CD4-positive, alpha-beta T cell treated with Interleukin-4 for 1 hour (primary cell): Measurements from ENCODE around the gene SLC9A9.

Experiments used
- DNase-seq, 2 donors: peaks; one replicate each; pipeline ENCODE4 v3.0.0-alpha.2; 2020 to 2022

SLC9A9 gene

DNA sequence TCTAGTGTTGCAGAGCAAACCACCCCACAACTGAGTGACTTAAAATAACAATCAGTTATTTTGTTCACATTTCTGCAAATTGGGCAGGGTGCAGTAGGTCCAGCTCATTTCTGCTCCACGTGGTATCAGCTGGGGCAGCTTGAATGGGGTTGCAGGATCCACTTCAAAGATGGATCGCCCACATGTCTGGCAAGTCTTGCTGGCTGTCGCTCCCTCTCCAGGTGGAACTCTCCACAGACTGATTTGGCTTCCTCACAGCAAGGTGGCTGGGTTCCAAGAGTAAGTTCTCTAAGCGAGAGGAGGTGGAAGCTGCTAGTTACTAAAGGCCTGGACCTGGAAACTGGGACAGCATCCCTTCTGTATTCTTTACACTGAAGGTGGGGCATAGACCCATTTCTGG is 213.3 kb downstream of the SLC9A9 start:
- no peak for DNase-seq

DNA sequence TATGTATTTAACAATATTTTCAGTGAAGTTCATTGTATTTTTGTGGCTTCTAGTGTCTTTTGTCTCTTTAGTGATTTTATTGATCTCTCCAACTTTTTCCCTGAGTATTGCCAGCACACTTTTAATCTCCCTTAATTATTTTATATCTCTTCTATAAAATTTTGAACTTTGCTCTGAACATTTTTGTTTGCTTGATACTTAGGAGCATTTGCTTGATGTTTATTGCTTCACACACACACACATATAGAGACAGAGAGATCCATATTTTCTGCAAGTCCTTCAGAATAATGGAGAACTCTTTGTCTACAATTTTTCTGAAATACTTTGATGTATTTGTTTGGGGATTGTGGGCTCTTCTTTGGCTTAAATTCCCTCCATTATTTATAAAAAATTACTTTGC is 213.8 kb downstream of the SLC9A9 start:
- DNase-seq = no peak

DNA sequence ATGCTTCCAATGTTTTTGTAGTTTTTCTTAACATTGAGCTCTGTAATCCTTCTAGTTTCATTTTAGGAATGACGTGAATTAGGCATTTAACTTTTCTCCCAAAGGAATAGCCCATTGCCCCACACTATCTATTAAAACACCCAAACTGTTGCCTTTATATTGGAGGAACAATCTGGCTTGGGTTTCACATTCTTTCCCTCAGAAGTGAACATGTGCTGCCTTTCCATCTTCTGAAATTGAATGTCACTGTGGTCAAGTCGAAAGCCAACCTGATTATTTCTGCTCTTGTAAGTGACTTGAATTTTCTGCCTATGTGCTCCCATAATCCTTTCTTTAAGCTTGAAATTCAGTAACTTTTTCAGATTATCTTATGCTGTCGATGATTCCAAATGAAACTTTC is 214.5 kb downstream of the SLC9A9 start:
- no peak for DNase-seq

DNA sequence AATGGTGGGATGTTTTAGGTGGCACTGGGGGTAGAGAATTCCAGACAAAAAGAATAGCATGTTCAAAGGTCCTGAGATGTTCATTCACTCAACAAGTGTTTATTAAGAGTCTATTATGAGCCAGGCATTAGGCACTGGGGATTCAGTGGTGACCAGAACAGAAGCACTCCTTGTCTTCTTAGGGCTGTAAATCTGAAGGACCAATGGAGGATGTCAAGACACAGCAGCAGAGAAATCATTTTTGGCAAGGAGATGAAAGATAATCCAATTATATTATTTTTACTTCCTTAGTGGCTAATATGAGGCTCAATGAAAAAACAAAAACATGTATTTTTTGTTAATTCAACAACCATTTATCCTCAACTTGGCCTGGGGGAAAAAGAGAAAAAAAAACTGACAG is 218.5 kb downstream of the SLC9A9 start:
- no peak for DNase-seq

DNA sequence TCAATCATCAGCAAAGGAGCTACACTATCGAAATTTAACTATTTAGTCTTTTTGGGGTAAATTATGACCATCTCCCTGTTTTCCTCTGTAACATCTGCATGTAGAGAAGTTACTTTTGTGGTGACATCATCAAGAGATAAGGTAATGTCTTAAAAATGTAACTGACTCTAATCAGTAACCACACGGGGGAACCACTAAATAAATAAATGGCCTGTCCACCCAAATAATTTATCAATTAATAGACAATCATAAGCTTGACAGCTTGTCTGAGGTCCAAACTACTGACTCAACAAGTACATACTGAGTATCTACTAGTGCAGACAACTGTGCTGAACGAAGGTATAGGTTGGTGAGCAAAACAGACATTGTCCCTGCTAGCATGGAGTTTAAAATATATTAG is 219.3 kb downstream of the SLC9A9 start:
- DNase-seq = no peak

DNA sequence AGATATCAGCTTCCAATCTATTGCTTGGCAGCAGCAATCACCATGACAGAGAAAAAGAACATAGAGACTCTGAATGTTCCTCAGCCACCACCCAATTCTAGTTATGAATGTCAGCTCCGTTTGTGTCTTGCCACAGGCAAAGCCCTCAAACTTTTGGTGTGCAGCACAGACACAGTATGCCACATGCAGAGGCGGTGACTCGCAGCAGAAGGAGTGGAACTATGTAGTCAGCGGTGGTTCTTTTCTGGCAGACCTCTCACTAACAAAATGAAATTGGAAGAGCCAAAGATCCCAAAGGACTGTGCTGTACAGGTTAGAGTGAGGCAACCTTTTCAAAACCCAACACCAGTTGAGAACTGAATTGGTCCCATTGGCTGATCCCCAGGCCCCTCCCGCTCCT is 220.9 kb downstream of the SLC9A9 start:
- DNase-seq = no peak

DNA sequence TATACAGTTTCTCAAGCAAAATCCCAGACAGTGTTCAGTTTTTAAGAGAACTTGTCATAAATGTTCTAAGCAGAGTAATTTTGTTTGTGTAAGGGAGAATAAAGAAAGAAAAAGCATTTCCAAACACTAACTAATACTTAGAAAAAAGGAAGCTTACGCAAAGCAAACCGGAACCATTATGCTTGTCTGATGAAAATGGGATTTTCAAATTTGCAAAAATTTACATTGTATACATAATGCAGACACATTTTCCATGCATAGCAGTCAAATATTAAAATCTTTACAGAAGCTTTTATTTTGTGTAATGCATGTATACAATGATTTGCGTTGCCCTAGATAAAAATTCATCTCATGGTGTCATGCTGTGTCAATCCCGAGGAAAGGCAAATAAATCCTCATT is 229.0 kb downstream of the SLC9A9 start:
- no peak for DNase-seq

DNA sequence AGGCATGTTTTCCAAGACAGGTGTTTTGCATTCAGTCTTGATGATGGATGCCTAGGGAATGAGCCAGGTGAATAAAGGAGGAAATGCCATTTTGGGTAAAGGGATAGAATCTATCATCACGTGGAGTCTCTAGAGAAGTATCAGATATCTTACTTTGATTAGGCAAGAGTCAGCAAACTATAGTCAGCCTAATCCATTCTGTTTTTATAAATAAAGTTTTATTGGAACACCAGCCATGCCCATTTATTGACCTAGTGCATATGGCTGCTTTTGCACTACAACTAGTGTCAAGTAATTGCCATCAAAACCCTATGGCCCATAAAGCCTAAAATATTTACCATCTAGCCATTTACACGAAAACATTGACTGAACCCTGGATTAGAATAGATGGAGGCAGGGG is 231.2 kb downstream of the SLC9A9 start:
- DNase-seq = no peak

DNA sequence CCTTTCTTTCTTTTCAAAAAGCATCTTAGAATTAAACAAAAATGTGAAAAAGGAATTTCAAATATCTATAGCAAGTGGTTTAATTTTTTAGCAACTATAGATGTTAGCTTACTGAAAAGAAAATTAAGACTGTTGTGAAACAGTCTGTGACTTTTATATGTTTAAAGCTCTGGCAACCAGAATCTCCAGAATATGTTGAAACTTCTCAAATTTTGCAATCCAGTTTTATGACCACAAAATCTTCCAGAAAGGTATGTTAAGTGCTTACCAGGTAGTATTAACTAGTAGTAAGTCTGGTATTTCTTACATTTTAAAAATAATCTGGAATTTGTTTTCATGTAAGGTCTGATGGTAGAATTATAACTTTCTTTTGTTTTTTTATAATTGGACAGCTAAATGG is 235.0 kb downstream of the SLC9A9 start:
- no peak for DNase-seq

DNA sequence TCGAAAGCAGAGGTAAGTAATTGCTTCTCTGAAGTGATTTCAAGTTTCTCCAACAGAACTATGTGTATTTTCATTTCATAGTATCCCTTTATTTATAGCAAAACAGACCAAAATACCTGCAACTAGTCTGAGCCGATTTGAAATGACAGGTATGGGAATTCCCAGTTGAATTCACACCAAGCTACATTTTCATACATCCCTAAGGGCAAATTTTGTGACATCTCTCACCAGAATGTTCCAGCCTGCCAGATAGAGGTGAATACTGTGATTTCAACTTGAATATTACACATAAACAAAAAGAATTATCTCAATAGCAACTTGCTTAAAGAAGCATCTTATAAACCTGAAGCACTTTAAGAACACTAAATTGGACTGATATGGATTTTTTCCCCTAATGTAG is 235.7 kb downstream of the SLC9A9 start:
- no peak for DNase-seq

DNA sequence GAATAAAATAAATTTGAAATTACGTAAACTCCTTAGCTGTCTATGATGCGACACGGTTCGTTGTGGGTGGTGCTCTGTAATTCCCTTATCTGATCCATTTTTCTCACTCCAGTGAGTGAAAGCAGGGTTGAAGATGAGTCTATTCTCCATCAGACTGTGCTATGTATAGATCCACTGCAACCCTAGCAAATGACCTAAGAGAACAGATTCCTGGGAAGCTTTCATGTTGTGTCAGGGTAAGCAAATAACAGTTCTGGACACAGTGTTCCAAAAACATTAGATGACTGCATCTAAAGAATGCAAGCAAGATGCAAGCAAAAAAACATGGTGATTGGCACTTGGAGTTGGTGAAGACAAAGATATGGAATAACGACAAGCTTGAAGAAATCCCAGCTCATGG is 239.3 kb downstream of the SLC9A9 start:
- no peak for DNase-seq

DNA sequence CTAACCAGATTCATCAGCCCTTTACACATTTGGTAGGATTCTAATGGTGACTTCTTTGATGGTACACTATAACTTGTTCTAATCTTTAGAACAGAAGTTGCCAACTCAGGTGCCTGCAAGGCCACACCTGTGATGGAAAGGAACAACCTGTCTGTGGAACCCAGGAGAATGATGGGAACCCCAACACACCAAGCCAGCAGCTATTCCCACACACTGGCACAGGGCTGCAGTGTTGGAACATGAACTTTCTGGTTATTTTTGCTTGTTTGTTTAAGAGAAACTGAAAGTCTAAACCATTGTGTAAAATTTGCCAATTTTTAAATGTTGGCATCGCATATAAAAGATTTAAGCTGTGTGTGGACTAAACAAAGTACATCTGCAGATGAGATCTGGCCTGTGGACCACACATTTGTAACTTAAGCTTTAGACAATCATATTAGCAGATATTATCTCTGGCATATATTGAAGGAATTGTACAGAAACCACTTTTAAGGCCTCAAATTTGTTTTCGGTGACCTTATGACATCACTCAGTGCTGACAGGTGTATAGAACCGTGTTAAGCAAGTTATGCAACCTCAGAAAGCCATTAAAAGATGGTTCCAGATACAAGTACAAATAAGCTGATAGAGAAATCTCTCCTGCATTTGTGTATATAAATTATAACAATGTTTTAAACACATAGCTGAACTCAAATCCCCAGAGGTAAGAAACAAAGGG is 242.9 kb downstream of the SLC9A9 start:
- no peak for DNase-seq

DNA sequence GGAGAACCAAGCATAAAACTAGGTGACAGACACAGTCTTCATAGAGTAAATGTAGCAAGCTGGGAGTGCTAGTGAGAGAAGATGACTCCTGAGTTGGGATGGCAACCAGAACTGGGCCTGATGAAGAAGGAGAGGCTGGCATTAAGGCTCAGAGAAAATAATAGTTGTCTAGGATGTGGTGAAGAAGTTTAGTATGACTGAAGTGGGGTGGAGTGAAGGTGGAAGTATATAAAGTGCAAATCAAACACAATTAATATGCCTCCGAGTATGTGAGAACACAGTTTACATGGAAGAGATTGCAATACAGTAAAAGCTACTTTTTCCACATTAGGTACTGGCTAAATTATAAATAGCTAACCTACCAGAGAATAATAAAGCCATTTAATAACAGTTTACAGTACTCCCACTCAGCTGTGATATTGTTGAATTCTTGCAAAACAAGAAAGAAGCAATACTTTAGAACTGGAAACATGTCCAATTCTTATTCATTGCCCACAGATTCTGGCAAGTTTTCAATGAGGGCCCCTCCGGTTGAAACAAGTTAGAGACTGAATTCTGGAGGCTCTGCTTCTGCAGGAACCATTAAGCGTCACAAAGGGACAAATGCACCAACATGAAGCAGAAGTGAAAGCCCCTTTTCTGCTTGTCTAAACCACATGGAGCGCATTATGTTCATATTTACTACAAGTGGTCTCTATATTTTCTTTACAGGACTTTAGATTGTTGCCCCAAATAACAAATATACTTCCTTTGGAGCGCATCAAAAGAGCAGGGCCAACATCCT is 243.7 kb downstream of the SLC9A9 start:
- no peak for DNase-seq

DNA sequence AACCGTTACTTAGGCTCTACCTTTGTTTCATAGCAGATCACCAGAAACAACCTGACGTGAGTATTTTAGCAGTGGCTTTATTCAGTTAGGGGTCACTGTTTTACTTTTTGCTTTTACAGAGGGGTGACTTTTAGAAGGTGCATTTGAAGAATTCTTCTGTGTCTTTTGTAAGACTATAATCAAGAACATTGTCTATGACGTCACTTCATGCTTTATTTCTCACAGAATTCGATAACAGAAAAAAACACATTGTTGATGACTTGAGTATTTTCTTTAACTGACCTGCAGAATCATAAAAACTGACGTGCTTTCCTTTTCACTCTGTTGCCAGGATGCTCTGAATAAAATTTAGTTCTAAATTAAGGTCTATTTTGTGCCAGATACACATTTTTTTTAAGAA is 244.5 kb downstream of the SLC9A9 start:
- DNase-seq = no peak

DNA sequence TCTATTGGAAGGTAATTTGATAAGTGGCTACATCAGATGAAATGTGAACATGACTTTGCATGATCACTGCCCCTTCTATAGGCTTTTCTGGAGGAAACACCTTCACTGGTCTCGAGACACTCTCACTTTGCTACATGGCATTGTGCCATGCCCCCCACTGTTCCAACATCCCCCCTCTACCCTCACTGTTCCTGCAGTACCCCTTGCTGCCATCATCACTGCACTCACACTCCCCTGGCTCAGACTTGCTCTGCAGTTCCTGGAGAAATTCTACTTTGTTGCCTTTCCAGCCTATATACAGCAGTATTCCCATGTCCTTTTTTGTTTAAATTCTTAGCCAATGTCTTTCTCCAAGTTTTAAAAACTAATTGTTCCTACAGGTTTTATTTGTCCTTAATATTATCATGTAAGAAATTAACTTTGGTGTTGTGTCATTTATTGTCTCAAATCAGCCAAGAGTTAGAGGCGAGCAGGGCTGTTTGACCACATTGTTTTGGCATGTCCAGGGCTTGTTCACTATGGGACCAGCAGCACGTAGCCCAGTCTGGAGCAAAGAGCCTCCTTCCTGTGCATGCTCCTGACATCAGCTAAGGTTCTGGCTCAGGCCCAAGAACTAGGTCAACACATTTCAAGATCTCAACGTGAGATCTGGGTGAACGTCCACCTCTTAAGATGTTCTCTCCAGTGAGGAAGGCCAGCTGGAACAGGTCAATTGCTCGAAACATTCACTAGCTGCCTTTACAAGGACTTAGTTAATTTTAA is 246.4 kb downstream of the SLC9A9 start:
- no peak for DNase-seq

DNA sequence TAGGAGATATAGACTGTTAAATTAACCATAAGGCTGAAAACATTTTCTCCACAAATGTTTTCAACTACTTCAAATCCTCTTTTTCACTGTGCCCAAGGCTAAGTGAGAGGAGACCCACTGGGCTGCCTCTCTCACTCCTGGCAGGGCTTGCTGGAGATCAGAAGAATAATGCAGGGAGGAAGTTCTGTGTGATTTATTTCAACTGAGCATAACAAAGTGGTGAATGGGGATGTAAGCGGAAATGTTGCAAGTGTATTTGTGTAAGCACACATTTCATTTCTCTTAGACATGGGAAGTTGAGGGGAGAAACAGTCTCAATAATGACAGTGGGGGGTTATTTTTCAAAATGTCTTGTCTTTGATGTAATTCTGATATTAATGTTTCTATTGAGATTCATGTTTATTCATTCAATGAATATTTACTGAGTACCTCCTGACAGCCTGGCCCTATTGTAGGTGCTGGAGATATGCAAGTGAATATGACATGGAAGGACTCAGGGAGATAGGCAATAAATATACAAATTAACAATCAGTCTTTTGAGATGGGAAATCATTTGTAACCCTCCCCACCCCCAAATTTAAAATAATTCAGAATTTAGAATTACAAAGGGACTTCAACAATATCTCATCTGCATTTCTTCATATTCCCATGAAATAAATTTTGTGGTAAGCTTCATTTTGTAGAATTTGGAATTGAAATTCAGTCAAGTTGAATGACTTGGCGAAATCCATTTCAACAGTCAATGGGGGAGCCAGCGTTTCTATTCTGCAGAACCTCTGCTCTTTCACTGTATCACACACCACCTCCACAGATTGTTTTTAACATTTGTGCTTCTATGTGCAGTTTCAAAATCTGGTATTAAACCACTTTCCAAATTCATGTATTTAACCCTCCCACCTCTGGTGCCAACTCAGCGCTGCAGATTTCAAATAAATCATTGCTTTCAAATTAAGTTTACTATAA is 247.2 kb downstream of the SLC9A9 start:
- DNase-seq = no peak

DNA sequence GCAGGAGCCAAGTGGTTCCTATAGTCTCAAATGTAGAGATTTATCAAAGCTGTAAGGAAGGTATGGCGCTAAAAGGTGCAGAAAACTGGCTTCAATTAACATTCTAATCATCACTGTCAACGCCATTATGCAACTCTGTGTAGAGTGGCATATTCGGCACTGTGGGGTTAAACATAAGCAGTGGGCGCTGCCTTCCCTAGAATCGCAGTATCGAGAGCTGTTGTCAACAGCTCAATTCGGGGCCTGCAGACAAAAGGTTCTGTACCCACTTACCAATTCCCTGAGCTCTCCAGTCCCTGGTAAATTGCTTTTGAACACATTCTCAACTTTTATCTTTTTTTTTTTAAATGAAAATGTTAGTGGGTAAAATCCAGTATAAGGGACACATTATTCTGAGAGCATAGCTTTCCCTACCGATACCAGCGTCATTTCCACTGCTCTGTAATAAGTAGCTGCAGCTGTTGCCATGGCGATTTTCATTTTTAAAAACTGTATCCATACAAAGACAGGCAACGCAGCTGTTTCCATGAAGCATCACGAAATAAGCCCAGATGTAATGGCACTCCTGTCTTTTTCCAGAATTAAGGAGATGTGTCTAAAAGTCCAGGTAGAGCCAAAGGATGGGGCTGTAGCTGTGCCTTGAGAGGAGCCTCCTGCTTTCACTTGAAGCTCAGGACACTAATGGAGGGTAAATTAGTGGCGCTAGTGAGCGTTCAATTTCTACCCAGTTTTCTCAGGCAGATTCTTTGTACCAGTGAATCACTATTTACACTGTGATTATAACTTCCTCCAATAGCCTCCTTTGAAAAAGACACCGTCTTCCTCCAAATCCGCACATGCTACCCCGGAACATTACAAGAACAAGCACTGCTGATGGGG is 250.3 kb downstream of the SLC9A9 start:
- DNase-seq = no peak

DNA sequence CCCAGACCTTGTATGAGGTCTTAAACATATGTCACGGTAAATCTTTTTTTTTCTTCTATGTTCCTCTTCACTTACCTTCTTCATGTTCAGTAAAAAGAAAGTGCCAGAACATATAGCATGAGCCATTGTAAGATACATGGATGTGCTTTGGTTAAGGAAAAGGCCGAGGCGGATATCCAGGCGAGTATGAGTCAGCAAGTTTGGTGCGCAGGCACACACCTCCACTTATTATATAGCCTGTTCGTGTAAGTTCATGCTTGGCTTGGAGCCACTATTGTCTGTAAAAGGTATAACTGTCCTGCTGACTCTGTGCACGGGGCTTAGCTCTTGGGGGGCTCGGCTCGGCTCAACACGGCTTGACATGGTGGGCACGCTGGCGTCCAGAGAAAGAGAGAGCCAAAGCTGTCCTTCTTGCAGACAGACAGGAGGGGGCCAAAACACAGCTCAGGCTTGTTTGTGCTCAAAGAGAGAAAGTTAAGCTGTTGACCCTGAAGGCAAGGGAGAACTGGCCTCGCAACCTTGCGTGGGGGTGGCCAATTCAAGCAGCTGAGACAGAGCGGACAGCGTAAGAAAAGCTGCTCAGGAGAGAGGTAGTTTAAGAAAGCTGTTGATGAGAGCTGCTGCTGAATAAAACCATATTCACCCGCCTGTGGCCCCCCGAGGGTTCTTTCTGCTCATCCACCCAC is 251.2 kb downstream of the SLC9A9 start:
- DNase-seq = no peak

DNA sequence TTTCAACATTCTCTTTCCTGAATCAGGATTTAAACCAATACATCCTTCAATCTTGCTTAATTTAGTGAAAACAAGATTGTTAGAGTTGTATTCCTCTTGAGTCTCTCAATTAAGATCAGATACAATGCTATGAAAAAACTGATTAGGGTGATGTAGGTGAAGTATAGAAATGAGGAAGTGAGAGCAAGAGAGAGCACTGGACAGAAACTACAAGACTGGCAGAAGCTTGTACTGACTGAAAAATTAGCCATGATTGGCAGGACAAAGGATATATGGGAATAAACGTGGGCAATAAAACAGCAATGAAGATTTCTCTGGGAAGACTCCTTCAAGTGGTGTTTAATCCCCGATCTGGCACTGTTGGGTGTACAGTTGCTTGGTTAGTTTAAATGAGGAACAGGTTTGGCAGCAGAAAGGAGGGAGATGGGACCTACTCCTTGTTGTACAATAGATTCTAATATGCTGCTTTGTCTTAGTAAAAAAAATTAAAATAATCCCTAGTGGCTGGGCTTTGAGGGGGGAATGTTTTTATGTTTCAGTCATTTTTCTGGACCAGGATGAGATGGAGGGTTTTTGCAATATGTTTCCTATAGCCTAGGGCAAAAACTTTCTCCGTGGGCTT is 252.7 kb downstream of the SLC9A9 start:
- no peak for DNase-seq

DNA sequence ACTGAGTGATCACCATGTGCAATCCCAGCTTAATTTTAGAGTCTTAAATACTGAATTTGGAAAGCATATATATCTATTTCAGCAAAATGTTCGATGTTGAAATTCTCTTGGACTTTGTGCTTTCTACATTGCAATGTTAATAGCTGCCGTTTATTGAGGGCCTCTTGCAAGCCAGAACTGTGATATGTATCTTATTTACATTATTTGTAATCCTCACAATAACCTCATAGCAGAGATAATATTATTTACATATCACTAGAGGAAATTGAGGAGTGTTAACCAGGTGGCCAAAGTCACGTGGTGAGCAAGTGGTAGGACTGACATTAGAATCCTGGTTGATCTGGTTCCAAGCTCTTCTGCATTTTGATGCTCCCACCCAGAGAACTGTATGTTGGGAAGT is 254.1 kb downstream of the SLC9A9 start:
- DNase-seq = no peak

DNA sequence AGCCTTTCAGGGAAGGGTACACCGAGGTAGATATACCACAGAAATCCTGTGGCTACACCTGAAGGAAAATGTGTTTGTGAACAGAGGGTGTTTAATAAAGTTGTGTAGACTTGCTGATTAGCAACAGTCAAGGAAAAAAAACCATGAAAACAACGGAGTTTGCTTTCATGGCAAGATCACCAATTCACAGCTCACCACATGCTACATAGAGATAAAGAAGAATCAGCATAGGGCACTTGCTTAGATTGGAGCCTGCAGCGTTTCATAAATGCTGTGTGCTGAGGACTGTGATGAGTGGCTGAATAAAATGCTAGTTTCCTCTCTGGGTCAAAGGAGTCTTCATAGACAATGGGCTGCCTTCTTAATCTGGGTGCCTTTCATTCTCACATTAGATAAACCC is 257.6 kb downstream of the SLC9A9 start:
- no peak for DNase-seq
